SH-SY5Y (cell line): Measurements from ENCODE around the gene P3H3.

Experiments used
- GATA2 ChIP-seq: IDR thresholded peaks from 2 replicates; pipeline ENCODE4 v1.6.1; 2011; ENCODE audit warnings: mild to moderate bottlenecking, low read depth, low read length
- GATA3 ChIP-seq: IDR thresholded peaks from 2 replicates; pipeline ENCODE4 v1.6.1; 2011; ENCODE audit warnings: low read depth, mild to moderate bottlenecking, low read length, moderate library complexity

- TF ChIP-seq GATA2, result no peak
- no peak for TF ChIP-seq GATA3
Observed at GRCh38 chr12:6871052-6871957, 43.1 kb downstream of the P3H3 start.
